Measurements from ENCODE around the gene BEND2.

The BEND2 gene

GRCh38 chrX:18166068-18166467, 54.6 kb downstream of the BEND2 start:
- no CpG with 5 or more reads among the region's 4 CpGs for WGBS, 2 donors (ENCODE audit: extremely low coverage in 2 of 2, insufficient read length in 2 of 2, insufficient replicate concordance in 1 of 2)
- Histone ChIP-seq H3K4ac (ENCODE audit: low read length) (no peak overlapping the region), H3K14ac (ENCODE audit: low read length) (no peak overlapping the region), H2AFZ (ENCODE audit: low read length) (no peak overlapping the region), H2AK5ac (ENCODE audit: low read depth, low read length) (no peak overlapping the region), H3K4me1 (ENCODE audit: control insufficient read depth in 2 of 2, insufficient read depth in 1 of 2, low read depth in 1 of 2, low read length in 2 of 2) (no peaks in the 10 kb centered on the region), H3K9me3 (replicated peaks in 1 of 2; ENCODE audit: control insufficient read depth in 2 of 2, insufficient read depth in 1 of 2, low read depth in 1 of 2, low read length in 2 of 2) (no peaks in the 10 kb centered on the region), H3K27me3 (ENCODE audit: control insufficient read depth in 3 of 3, insufficient read depth in 3 of 3, low read depth in 1 of 3, low read length in 3 of 3) (peaks cover 0 to 9% (median 0%) of the 10 kb centered on the region in 3 experiments), H3K4me3 (ENCODE audit: low read length in 2 of 2) (no peak overlapping the region), H4K8ac (ENCODE audit: low read depth, low read length) (no peak overlapping the region), H2BK15ac (ENCODE audit: low read length) (no peak overlapping the region), H3K36me3 (replicated peaks in 1 of 2; ENCODE audit: control insufficient read depth in 2 of 2, insufficient read depth in 2 of 2, low read length in 2 of 2) (no peaks in the 10 kb centered on the region), H4K91ac (ENCODE audit: low read depth, low read length, poor library complexity) (no peak overlapping the region), H3K9ac (ENCODE audit: low read depth, low read length, poor library complexity) (no peak overlapping the region), H3K79me1 (ENCODE audit: low read depth, low read length) (no peaks in the 10 kb centered on the region), H2BK12ac (ENCODE audit: low read length) (no peak overlapping the region), H3K23ac (ENCODE audit: low read depth, low read length, poor library complexity) (no peak overlapping the region), H2BK120ac (ENCODE audit: low read depth, low read length) (no peak overlapping the region), H3K27ac (replicated peaks; ENCODE audit: low read length) (no peak overlapping the region), H3K18ac (ENCODE audit: low read length) (no peak overlapping the region), H3K4me2 (ENCODE audit: insufficient read depth, low read length, poor library complexity, severe bottlenecking) (no peak overlapping the region), H2BK5ac (ENCODE audit: low read length) (no peak overlapping the region)
- no peak for DNase-seq (ENCODE audit: low spot score)

GRCh38 chrX:18160369-18160768, 60.3 kb downstream of the BEND2 start:
- Histone ChIP-seq H3K9me3 (replicated peaks in 1 of 2; ENCODE audit: control insufficient read depth in 2 of 2, insufficient read depth in 1 of 2, low read depth in 1 of 2, low read length in 2 of 2) (no peaks in the 10 kb centered on the region), H3K23ac (ENCODE audit: low read depth, low read length, poor library complexity) (no peak overlapping the region), H3K36me3 (replicated peaks in 1 of 2; ENCODE audit: control insufficient read depth in 2 of 2, insufficient read depth in 2 of 2, low read length in 2 of 2) (no peaks in the 10 kb centered on the region), H3K4me2 (ENCODE audit: insufficient read depth, low read length, poor library complexity, severe bottlenecking) (no peak overlapping the region), H2BK5ac (ENCODE audit: low read length) (no peak overlapping the region), H3K18ac (ENCODE audit: low read length) (no peak overlapping the region), H3K4me1 (ENCODE audit: control insufficient read depth in 2 of 2, insufficient read depth in 1 of 2, low read depth in 1 of 2, low read length in 2 of 2) (no peaks in the 10 kb centered on the region), H3K14ac (ENCODE audit: low read length) (no peak overlapping the region), H2BK120ac (ENCODE audit: low read depth, low read length) (no peak overlapping the region), H2AFZ (ENCODE audit: low read length) (no peak overlapping the region), H3K9ac (ENCODE audit: low read depth, low read length, poor library complexity) (no peak overlapping the region), H3K79me1 (ENCODE audit: low read depth, low read length) (no peaks in the 10 kb centered on the region), H3K4me3 (ENCODE audit: low read length in 2 of 2) (no peak overlapping the region), H3K27ac (replicated peaks; ENCODE audit: low read length) (no peak overlapping the region), H4K91ac (ENCODE audit: low read depth, low read length, poor library complexity) (no peak overlapping the region), H3K4ac (ENCODE audit: low read length) (no peak overlapping the region), H2BK15ac (ENCODE audit: low read length) (no peak overlapping the region), H4K8ac (ENCODE audit: low read depth, low read length) (no peak overlapping the region), H2BK12ac (ENCODE audit: low read length) (no peak overlapping the region), H3K27me3 (ENCODE audit: control insufficient read depth in 3 of 3, insufficient read depth in 3 of 3, low read depth in 1 of 3, low read length in 3 of 3) (peaks cover 0 to 7% (median 0%) of the 10 kb centered on the region in 3 experiments), H2AK5ac (ENCODE audit: low read depth, low read length) (no peak overlapping the region)
- DNase-seq (ENCODE audit: low spot score): no peak
- no CpG with 5 or more reads among the region's 4 CpGs for WGBS, 2 donors (ENCODE audit: extremely low coverage in 2 of 2, insufficient read length in 2 of 2, insufficient replicate concordance in 1 of 2)

GRCh38 chrX:18158963-18159362, 61.7 kb downstream of the BEND2 start:
- peaks cover 0 to 7% (median 0%) of the 10 kb centered on the region in 3 experiments for H3K27me3 ChIP-seq (ENCODE audit: control insufficient read depth in 3 of 3, insufficient read depth in 3 of 3, low read depth in 1 of 3, low read length in 3 of 3)
- no peak overlapping the region for H2BK120ac ChIP-seq (ENCODE audit: low read depth, low read length)
- H3K9me3 ChIP-seq (replicated peaks in 1 of 2; ENCODE audit: control insufficient read depth in 2 of 2, insufficient read depth in 1 of 2, low read depth in 1 of 2, low read length in 2 of 2): no peaks in the 10 kb centered on the region
- no peak for DNase-seq (ENCODE audit: low spot score)
- no peak overlapping the region for H4K91ac ChIP-seq (ENCODE audit: low read depth, low read length, poor library complexity)
- H3K14ac ChIP-seq (ENCODE audit: low read length): no peak overlapping the region
- H2BK12ac ChIP-seq (ENCODE audit: low read length): no peak overlapping the region
- H3K18ac ChIP-seq (ENCODE audit: low read length): no peak overlapping the region
- no peak overlapping the region for H3K27ac ChIP-seq (replicated peaks; ENCODE audit: low read length)
- no peaks in the 10 kb centered on the region for H3K4me1 ChIP-seq (ENCODE audit: control insufficient read depth in 2 of 2, insufficient read depth in 1 of 2, low read depth in 1 of 2, low read length in 2 of 2)
- WGBS, 2 donors (ENCODE audit: extremely low coverage in 2 of 2, insufficient read length in 2 of 2, insufficient replicate concordance in 1 of 2): no CpG with 5 or more reads among the region's 2 CpGs
- no peak overlapping the region for H3K9ac ChIP-seq (ENCODE audit: low read depth, low read length, poor library complexity)
- no peak overlapping the region for H2AFZ ChIP-seq (ENCODE audit: low read length)
- no peak overlapping the region for H3K4ac ChIP-seq (ENCODE audit: low read length)
- H3K4me2 ChIP-seq (ENCODE audit: insufficient read depth, low read length, poor library complexity, severe bottlenecking): no peak overlapping the region
- no peak overlapping the region for H4K8ac ChIP-seq (ENCODE audit: low read depth, low read length)
- H2AK5ac ChIP-seq (ENCODE audit: low read depth, low read length): no peak overlapping the region
- no peaks in the 10 kb centered on the region for H3K36me3 ChIP-seq (replicated peaks in 1 of 2; ENCODE audit: control insufficient read depth in 2 of 2, insufficient read depth in 2 of 2, low read length in 2 of 2)
- no peak overlapping the region for H3K23ac ChIP-seq (ENCODE audit: low read depth, low read length, poor library complexity)
- H2BK5ac ChIP-seq (ENCODE audit: low read length): no peak overlapping the region
- H2BK15ac ChIP-seq (ENCODE audit: low read length): no peak overlapping the region
- no peak overlapping the region for H3K4me3 ChIP-seq (ENCODE audit: low read length in 2 of 2)
- H3K79me1 ChIP-seq (ENCODE audit: low read depth, low read length): no peaks in the 10 kb centered on the region

GRCh38 chrX:18151649-18152048, 69.0 kb downstream of the BEND2 start:
- no peaks in the 10 kb centered on the region for H3K4me1 ChIP-seq (ENCODE audit: control insufficient read depth in 2 of 2, insufficient read depth in 1 of 2, low read depth in 1 of 2, low read length in 2 of 2)
- H3K4me2 ChIP-seq (ENCODE audit: insufficient read depth, low read length, poor library complexity, severe bottlenecking): no peak overlapping the region
- no peak overlapping the region for H2AK5ac ChIP-seq (ENCODE audit: low read depth, low read length)
- H3K36me3 ChIP-seq (replicated peaks in 1 of 2; ENCODE audit: control insufficient read depth in 2 of 2, insufficient read depth in 2 of 2, low read length in 2 of 2): no peaks in the 10 kb centered on the region
- no peak overlapping the region for H2BK120ac ChIP-seq (ENCODE audit: low read depth, low read length)
- H3K9me3 ChIP-seq (replicated peaks in 1 of 2; ENCODE audit: control insufficient read depth in 2 of 2, insufficient read depth in 1 of 2, low read depth in 1 of 2, low read length in 2 of 2): no peaks in the 10 kb centered on the region
- no peak overlapping the region for H2BK15ac ChIP-seq (ENCODE audit: low read length)
- WGBS, 2 donors (ENCODE audit: extremely low coverage in 2 of 2, insufficient read length in 2 of 2, insufficient replicate concordance in 1 of 2): no CpG with 5 or more reads among the region's 1 CpG
- no peak overlapping the region for H4K91ac ChIP-seq (ENCODE audit: low read depth, low read length, poor library complexity)
- H3K23ac ChIP-seq (ENCODE audit: low read depth, low read length, poor library complexity): no peak overlapping the region
- H2BK5ac ChIP-seq (ENCODE audit: low read length): no peak overlapping the region
- DNase-seq (ENCODE audit: low spot score): no peak
- no peak overlapping the region for H3K18ac ChIP-seq (ENCODE audit: low read length)
- no peak overlapping the region for H3K14ac ChIP-seq (ENCODE audit: low read length)
- no peak overlapping the region for H3K4ac ChIP-seq (ENCODE audit: low read length)
- H3K79me1 ChIP-seq (ENCODE audit: low read depth, low read length): no peaks in the 10 kb centered on the region
- no peak overlapping the region for H4K8ac ChIP-seq (ENCODE audit: low read depth, low read length)
- H3K27ac ChIP-seq (replicated peaks; ENCODE audit: low read length): no peak overlapping the region
- no peak overlapping the region for H2BK12ac ChIP-seq (ENCODE audit: low read length)
- H2AFZ ChIP-seq (ENCODE audit: low read length): no peak overlapping the region
- no peak overlapping the region for H3K4me3 ChIP-seq (ENCODE audit: low read length in 2 of 2)
- H3K27me3 ChIP-seq (ENCODE audit: control insufficient read depth in 3 of 3, insufficient read depth in 3 of 3, low read depth in 1 of 3, low read length in 3 of 3): no peaks in the 10 kb centered on the region
- H3K9ac ChIP-seq (ENCODE audit: low read depth, low read length, poor library complexity): no peak overlapping the region
